Skeletal muscle cell (primary cell): Measurements from ENCODE around the gene GMEB2.
"Not testable (repeated sequence)": the region's sequence is repeated elsewhere in the genome, so short reads cannot be mapped to it uniquely, and the experiment has no call there.

ENCODE experiments used
- DNase-seq: peaks from one replicate; pipeline ENCODE4 v3.0.0-alpha.2; 2010; ENCODE audit warnings: low read depth
- H3K4me3 ChIP-seq: 2 replicates; pipeline ENCODE4 v1.5.1; 2011; ENCODE audit warnings: low read depth, mild to moderate bottlenecking, control low read depth, low read length, moderate library complexity

GMEB2 gene

DNA sequence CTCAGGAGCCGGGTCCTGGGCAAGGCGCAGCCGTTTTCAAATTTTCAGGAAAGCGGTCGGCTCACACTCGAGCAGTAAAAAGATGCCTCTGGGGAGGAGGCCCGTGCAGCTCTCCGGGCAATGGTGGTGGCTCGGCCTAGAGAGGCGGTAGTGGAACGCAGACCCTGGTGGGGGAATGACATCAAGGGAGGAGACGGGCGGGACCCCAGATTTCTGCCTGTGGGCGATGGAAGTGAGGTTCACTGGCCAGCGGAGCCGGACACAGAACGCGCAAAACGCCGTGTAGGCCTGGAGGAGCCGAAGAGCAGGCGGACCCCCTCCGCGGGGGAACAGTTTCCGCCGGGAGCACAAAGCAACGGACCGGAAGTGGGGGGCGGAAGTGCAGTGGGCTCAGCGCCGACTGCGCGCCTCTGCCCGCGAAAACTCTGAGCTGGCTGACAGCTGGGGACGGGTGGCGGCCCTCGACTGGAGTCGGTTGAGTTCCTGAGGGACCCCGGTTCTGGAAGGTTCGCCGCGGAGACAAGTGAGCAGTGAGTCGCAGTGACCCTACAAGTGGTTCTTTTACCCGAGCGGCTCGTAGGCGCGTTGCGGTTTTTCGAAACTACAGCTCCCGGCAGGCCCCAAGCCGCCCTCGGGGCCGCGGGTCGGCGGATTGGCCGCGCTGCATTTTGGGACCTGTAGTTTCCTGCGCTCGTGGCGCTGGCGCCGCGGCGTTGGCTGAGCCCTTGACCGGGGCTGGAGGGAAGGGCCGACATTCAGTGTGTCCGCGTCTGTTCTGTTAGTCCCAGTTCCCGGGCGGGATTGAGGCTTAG, 31.2 kb upstream of the GMEB2 start, which contains the start of gene RTEL1:
TSS of gene RTEL1 (plus strand) at position 376 of the 812 bp plus-strand sequence. CDS start 1,091 bp downstream, outside the sequence.
- peak; percentile 82 for DNase-seq
- peak within 1 kb of the TSS; percentile 73 for H3K4me3 ChIP-seq

GRCh38 chr20:63657260-63657936, 30.5 kb upstream of the GMEB2 start:
- peak overlapping the region; percentile 73 for H3K4me3 ChIP-seq
- no peak for DNase-seq

DNA sequence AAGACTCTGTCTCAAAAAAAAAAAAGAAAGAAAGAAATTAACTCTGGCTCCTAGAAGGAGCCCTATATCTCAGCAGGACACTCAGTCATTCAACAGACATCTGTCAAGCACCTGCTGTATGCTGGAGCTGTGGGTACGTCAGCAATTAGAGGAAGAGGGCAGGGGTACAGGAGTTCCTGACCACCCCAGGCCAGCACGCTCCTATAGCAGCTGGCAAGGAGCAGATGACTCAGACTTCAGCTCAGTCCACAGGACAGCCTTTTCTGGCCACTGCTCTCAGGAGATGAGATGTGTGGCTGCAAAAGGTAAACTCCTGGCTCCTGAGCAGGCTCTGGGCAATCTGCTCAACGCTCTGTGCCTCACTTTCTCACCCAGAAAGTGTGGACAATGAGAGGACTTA, 29.6 kb upstream of the GMEB2 start:
- no peak for DNase-seq
- no peak overlapping the region for H3K4me3 ChIP-seq

DNA sequence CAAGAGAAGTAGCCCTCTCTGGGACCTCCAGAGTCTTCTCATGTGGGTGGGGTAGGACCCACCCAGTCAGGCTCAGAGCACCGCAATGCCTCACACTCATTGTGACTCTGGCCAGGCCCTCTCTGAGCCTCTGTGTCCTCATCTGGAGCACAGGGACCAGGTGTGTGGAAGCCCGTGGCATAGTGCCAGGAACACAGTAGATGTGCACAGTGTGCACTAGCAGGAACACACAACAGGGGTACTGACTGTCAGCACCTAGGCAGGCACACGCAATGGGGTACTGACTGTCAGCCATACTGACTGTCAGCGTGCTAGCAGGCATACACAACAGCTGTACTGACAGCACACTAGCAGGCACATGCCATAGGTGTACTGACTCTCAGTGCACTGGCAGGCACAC, 28.3 kb upstream of the GMEB2 start:
- no peak for DNase-seq
- no peak overlapping the region for H3K4me3 ChIP-seq

GRCh38 chr20:63653974-63654668, 27.2 kb upstream of the GMEB2 start:
- peak overlapping the region; percentile 44 for H3K4me3 ChIP-seq
- no peak for DNase-seq

- DNase-seq, result peak; percentile 84
- peak within 1 kb of the TSS; percentile 60 for H3K4me3 ChIP-seq
Observed at GRCh38 chr20:63653041-63653973, 26.4 kb upstream of the GMEB2 start, which contains the start of gene STMN3. TSS of gene STMN3 (minus strand) at chr20:63653424. CDS start at chr20:63653345, 79 bp downstream.

DNA sequence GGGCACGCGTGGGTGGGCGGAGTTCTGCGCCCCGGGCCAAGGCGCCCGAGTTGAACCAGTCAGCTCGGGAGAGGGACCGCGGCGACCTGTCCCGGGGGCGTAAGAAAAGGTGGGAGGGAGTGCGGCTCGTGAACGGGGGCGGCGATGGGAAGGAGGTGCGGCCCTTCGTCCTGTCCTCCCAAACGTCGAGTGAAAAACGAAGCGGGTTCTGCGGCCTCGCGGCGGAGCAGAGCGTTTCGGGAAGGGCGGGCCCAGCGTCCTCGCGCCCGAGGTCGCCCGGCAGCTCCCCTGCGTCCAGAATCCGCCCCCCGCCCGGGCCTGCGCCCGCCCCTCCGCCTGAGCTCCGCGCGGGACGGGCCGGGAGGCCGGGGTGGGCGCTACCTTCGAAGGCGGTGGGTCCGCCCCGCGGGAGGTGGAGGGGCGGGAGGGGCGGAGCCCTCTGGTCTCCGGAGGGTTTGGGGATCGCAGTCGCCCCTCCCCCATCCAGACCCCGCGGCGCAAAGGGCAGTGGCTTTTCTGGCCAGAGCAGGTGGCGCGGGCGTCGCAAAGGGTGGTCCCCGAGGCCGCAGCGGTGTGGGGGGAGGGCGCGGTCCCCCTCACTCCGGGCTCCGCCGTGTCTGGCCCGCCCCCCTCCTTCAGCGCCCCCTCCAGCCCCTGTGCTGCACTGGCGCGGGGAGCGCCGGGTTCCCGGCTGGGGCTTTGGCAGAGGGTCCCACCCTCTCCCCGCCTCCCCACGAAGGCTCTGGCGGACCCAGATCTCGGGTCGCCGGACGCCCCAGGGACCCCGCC, 25.5 kb upstream of the GMEB2 start:
- DNase-seq, result no peak
- peak overlapping the region; percentile 60 for H3K4me3 ChIP-seq

- no peak for DNase-seq
- peak overlapping the region; percentile 60 for H3K4me3 ChIP-seq
Observed at GRCh38 chr20:63651942-63652191, 25.0 kb upstream of the GMEB2 start.

DNA sequence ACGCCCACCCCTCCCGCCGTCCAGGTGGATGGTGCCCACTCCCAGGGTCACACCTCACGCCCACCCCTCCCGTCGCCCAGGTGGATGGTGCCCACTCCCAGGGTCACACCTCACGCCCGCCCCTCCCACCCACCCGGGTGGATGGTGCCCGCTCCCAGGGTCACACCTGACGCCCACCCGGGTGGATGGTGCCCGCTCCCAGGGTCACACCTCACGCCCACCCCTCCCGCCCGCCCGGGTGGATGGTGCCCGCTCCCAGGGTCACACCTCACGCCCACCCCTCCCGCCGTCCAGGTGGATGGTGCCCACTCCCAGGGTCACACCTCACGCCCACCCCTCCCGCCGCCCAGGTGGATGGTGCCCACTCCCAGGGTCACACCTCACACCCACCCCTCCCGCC, 23.6 kb upstream of the GMEB2 start:
- H3K4me3 ChIP-seq, DNase-seq: not testable (repeated sequence)

DNA sequence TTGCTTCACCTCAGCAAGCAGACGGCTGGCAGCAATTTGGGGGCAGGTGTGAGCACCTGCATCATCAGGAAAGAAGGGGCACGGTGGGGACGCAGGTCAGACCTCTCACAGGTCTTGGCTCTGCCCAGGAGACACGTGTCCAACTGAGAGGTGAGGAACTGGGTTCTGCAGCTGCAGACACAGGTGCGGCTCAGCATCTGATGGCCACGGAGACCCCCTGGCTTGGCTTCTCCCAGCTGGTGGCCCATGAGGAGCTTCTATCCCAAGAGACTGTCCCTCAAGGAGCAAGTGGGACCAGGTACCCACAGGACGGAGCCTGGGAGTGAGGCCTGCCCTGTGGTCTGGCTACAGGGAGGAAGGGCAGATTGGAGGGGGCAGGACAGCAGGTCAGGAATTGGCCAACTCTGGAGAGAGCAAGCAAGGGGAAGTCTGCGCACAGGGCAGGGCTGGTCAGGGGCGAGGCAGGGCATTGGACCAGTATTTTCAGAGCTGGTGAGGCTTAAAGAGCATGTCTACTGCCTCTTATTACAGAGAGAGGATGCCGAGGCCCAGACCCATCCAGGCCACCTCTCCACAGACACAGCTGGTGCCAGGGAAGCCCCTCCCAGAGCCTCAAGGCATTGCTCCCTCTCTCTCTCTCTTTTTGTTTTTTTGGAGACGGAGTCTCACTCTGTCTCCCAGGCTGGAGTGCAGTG, 22.1 kb upstream of the GMEB2 start:
- no peak overlapping the region for H3K4me3 ChIP-seq
- DNase-seq, result no peak

DNA sequence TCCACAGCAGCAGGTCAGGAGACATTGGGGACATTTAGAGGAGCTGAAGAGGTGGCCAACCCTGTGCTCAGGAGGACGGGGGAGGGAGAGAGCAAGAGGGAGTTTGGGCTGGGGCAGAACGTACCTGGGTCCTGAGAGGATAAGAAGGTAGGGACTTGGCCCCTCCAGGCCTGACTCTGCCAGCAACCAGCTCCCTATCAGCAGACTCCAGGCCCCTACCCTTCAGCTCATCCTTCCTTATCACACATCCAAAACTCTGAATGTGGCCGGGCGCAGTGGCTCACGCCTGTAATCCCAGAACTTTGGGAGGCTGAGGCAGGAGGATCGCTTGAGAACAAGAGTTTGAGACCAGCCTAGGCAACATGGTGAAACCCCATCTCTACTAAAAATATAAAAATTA, 21.3 kb upstream of the GMEB2 start:
- DNase-seq, result no peak

DNA sequence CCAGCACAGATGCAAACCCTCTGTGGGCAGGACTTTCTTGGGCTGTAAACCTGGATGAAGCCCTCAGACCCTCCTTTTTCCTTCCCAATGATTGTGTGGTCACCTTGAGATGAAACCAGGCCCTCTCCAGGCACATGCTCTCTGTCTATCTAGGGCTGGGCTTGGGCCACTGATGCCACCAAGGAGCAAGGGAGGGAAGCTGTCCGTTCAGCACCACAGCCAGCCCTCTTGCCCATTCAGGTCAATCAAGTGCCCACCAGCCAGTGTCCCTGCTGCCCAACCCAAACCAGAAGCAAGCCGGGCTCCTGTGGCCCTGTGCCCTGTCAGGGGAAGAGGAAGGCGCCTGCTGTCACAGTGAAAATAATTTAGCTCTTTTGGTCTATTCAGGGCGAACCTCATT, 18.3 kb upstream of the GMEB2 start:
- no peak overlapping the region for H3K4me3 ChIP-seq
- DNase-seq, result no peak

More for the DNA sequence above, 21.3 kb upstream of the GMEB2 start:
- H3K4me3 ChIP-seq, result no peak overlapping the region

DNA sequence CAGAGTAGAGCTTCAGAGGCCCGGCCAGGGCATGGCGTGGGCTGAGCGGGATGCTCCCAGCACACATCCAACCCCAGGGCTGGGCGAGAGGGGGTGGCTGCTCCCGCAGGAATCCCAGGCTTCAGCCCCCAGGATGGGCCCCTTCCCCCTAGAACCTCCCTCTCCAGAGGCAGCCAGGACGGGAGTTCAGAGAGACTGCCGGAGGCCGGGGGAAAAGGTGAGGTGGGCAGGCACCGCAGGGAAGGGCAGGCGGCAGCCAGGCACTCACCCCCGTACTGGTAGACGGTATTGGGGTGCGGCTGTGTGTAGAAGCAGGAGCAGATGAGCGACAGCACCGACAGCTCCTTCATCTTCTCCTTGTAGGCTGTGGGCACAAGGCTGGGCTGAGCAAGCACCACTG, 17.0 kb upstream of the GMEB2 start:
- H3K4me3 ChIP-seq, result no peak overlapping the region
- DNase-seq, result no peak

GRCh38 chr20:63643499-63643898, 16.6 kb upstream of the GMEB2 start:
- no peak for DNase-seq
- no peak overlapping the region for H3K4me3 ChIP-seq

GRCh38 chr20:63642527-63643247, 15.8 kb upstream of the GMEB2 start:
- peak overlapping the region; percentile 51 for H3K4me3 ChIP-seq
- DNase-seq, result no peak

- no peak for DNase-seq
- peak overlapping the region; percentile 51 for H3K4me3 ChIP-seq
Observed at GRCh38 chr20:63641792-63642523, 15.1 kb upstream of the GMEB2 start.
